HG02642 (cell line): ENCODE data around the gene MCUR1.
"Not testable (repeated sequence)": the region's sequence is repeated elsewhere in the genome, so short reads cannot be mapped to it uniquely, and the experiment has no call there.

ENCODE experiments used
- ATAC-seq: cut with Tn5 transposase; IDR thresholded peaks from one replicate; pipeline ENCODE4 v1.9.1; 2021; ENCODE audit warnings: mild to moderate bottlenecking; ENCODE audit not compliant: unreplicated experiment, poor library complexity

Gene MCUR1, protein sequence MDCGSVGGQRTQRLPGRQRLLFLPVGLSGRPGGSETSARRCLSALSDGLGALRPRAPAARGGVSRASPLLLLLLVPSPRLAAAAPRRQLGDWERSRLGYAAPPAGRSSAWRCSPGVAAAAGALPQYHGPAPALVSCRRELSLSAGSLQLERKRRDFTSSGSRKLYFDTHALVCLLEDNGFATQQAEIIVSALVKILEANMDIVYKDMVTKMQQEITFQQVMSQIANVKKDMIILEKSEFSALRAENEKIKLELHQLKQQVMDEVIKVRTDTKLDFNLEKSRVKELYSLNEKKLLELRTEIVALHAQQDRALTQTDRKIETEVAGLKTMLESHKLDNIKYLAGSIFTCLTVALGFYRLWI

DNA sequence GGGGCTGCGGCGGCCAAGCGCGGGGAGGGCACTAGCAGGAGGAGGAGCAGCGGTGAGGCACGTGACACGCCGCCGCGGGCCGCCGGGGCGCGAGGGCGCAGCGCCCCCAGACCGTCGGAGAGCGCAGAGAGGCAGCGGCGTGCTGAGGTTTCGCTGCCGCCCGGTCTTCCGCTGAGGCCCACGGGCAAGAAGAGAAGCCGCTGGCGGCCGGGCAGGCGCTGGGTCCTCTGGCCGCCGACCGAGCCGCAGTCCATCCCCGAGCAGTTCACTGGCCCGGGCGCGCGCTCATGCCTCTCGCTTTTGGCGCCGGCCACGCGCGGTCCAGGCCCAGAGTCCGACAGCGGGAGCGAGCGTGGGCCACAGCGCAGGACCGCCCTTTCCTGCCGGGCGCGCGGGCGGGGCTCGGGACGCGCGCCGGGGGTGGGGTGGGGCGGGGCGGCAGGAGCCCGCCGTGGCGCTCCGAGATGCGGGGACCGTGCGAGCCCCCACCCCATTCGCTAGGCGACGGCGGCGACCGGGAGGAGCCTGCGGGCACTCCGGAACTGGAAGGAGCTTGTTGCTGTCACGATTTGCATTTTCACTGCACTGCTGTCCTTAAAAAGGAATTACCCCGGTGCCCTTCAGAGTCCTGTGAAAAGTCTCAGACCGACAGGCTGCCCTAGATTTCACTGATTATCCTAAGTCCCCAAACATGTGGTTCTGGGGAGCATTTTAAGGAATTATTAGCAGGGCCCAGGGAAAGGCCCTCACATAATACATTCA, at the start of gene MCUR1:
Gene MCUR1 (minus strand): TSS at position 382 of the 762 bp plus-strand sequence. CDS start 128 bp downstream, at position 254.
- ATAC-seq, result peak; percentile 86

- ATAC-seq, result no peak
These were observed 49.4 kb upstream of the MCUR1 start for GRCh38 chr6:13863699-13864155.

DNA sequence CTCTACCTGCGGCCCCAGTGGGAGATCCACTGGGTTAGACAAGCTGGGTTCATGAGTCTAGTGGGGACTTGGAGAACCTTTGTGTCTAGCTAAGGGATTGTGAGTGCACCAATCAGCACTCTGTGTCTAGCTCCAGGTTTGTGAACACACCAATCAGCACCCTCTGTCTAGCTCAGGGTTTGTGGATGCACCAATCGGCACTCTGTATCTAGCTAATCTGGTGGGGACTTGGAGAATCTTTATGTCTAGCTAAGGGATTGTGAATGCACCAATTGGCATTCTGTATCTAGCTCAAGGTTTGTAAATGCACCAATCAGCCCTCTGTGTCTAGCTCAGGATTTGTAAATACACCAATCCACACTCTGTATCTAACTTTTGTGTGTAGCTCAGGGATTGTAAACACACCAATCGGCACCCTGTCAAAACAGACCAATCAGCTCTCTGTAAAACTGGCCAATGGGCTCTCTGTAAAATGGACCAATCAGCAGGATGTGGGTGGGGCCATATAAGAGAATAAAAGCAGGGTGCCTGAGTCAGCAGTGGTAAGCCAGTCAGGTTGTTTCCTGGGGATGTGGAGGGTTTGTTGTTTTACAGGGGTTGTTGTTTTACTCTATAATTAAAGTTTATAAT, 46.3 kb upstream of the MCUR1 start:
- ATAC-seq, result not testable (repeated sequence)

DNA sequence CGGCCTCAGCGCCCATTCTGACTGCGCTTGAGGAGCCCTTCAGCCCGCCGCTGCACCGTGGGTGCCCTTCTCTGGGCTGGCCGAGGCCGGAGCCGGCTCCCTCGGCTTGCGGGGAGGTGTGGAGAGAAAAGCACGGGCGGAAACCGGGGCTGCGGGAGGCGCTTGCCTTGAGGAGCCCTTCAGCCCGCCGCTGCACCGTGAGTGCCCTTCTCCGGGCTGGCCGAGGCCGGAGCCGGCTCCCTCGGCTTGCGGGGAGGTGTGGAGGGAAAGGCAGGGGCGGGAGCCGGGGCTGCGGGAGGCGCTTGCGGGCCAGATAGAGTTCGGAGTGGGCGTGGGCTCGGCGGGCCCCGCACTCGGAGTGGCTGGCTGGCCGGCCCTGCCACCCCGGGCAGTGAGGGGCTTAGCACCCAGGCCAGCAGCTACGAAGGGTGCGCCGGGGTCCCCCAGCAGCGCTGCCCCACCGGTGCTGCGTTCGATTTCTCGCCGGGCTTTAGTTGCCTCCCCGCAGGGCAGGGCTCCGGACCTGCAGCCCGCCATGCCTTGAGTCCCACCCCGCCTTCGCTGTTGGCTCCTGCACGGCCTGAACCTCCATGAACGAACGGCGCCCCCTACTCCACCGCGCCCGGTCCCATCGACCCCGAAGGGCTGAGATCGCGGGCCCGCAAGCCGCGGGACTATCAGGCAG, 45.7 kb upstream of the MCUR1 start:
- ATAC-seq, result no peak

DNA sequence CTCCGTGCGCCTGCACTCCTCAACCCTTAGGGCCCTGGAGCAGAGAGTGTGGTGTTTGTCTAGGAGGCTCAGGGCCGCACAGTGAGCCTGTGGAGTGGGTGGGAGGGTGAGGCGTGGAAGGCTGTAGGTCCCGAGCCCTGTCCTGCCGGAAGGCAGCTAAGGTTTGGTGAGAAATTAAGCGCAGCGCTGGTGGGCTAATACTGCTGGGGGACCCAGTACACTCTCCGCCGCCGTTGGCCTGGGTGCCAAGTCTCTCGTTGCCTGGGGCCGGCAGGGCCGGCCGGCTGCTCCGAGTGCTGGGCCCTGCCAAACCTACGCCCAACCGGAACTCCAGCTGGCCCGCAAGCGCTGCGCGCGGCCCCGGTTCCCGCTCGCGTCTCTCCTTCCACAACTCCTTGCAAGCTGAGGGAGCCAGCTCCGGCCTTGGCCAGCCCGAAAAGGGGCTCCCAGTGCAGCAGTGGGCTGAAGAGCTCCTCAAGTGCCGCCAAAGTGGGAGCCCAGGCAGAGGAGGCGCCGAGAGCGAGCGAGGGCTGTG, 40.4 kb upstream of the MCUR1 start:
- no peak for ATAC-seq

DNA sequence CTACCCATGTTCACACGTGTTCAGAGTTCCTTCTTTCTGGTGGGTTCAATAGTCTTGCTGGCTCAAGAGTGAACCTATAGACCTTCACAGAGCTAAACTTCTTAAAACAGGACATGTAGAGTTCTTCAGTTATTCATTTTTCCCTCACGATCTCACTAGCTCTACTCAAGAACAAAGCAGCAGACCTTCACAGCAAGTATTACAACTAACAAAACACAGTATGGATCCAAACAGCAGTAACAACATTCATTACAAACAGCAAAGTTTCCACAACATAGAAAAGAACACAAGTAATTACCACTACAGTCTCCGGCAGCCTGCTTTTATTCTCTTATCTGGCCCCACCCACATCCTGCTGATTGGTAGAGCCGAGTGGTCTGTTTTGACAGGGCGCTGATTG, 39.5 kb upstream of the MCUR1 start:
- ATAC-seq, result no peak

DNA sequence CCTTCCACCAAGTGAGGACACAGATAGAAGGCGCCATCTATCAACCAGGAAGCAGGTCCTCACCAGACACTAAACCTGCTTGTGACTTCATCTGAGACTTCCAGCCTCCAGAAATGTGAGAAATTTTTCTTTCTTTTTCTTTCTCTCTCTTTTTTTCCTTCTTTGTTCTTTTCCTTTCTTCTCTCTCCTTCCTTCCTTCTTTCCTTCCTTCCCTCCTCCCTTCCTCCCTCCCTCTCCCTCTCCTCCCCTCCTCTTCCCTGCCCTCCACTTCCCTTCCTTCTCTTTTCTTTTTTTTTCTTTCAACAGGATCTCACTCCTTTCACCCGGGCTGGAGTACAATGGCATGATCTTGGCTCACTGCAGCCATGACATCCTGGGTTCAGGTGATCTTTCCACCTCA, 37.4 kb upstream of the MCUR1 start:
- ATAC-seq, result no peak

DNA sequence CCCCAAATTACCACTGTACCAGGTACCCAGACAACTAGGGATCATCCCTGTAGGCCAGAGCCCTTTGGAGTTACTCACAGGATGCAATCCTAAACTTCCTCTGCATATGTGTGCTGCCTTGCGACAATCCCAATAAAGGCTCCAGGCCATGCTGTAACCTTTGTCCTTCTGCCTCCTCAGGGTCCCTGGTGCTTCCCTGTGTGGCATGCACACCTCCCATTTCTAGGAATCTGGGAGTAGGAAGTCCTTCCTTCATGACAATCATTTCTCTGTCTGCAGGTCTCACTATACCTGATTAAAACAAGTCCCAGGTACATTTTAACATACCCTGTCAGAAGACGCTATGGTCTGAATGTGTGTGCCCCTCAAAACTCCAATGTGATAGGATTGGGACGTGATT, 37.0 kb upstream of the MCUR1 start:
- ATAC-seq, result no peak

GRCh38 chr6:13850690-13851089, 36.3 kb upstream of the MCUR1 start:
- not testable (repeated sequence) for ATAC-seq

DNA sequence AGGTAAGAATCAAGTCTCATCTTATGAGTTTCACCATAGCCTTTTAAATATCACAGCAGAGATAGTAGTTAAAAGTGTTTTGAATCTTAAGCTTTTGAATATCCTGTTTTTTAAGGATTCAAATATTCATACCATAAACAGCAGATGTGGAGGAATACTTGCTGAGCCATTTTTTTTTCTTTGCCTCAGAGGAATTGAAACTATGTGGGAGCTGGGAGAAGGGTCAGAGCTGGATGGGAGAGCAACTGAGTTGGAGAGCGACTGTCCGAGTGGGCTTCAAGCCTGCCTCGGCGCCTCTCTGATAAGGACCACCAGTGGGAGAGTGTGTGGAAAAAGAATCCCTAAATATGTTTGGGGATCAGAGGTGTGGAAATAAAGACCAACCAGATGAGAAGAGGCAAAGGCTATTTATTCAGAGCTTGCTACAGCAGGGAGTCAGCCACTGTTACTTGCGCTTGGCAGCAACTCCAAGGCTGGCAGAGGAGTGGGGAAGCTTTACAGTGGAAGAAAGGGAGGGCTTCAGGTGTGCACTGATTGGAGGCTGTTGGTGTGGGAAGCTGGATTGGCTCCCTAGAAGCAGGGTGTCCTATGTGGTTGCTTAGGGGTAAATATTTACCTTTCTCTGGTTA, 34.3 kb upstream of the MCUR1 start:
- no peak for ATAC-seq

DNA sequence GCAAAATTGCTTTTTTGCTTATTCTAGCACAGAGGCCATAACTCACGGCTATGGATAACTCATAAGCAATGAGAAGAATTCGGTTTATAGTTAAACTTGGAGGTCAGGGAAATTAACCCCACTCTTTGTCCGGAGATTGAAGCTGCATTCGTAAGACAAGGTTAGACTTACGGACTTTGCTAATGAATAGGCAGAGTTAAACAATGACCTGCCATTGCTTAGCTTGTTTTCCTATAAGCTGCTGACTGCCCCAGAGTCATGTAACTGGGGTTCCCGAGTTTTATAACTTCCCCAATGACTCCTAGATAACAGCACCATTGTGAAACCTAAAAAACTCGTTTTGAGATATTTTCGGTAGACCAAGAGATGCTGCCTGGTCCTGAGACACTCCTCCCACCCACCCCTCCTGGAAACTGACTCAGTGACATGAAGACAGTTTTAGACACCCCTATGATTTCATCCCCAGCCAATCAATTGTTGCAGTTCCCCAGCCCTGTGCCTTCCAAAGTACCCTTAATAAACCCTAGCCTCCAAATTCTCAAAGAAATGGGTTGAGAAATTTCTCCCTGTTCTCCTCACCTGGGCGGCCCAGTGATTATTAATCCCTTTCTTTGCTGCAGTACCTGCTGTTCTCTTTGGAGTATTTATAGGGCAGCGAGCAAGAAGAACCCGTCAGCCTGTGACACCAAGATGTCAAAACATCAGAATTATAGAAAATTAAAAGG, 33.1 kb upstream of the MCUR1 start:
- no peak for ATAC-seq

DNA sequence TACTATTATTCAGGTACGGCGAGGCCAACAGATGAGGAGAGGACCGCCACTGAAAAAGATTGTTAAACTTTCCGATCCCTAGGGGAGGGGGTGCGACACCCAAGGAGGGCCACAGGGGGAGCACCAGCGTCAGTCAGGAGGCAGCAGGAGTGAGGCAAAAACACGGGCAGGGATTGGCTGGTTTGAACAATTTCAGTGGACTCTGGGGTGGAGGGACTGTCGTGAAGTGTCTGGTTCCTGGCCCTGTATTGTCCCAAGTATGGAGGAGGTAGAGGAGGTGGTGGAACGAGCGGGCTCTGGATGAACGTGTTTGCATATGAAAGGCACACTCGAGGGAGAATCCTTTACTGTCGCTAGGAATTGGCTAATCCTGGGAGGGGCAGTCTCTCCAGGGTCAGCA, 32.5 kb upstream of the MCUR1 start:
- ATAC-seq, result no peak

DNA sequence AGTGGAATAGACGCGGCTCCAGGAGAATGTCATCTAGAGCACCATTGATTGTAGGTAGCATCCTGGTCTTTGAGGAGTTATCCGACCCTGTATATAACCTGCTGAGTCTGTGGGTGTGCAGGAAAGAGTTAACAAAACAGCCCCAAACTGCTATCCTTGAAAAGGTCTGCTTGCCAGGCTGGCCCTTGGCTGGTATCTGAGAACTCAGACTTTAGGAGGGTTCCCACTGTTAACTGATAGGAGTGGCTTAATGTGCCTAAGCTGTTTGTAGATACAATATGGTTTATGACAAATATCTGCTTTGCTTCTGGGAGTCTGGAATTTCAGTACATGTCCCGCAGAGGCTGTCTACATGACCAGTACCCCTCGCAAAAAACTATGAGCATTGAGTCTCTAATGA, 27.6 kb upstream of the MCUR1 start:
- ATAC-seq, result no peak

- ATAC-seq, result no peak
These were observed 24.3 kb upstream of the MCUR1 start for GRCh38 chr6:13838616-13839015.

DNA sequence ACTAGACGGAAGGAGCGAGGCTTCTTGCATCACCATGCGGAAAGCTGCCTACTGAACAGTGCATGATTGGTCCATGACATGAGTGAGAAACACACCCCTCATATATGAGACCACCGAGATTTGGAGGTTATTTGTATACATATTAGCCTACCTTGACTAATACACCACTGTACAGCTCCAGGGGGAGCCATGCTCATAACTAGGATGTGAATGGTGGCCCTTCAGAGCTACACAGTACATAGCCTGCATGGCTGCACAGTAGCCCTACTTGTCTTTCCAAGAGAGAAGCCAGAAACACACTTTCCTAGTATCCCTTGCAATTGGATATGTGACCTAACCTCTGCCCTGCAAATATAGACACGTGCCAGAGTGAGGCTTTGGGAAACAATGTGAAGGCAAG, 21.8 kb upstream of the MCUR1 start:
- ATAC-seq, result no peak

DNA sequence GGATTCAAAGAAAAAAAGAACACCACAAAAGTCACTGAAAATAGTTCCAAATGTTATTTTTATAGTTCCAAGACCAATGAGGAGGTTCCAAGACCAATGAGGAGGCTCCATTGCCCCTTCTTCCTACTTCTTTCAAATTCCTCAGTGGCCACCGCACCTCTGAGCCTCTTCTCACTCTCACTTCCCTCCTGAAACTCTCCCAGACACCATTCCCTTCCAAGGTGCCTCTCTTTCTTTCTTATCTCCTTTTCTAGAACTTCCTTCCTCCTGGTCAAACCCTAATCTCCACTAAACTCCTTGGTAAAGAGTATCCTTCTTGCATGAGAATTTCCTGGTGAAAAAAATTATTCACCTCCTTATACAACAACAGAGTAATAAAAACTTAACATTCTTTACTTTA, 20.4 kb upstream of the MCUR1 start:
- ATAC-seq, result no peak

DNA sequence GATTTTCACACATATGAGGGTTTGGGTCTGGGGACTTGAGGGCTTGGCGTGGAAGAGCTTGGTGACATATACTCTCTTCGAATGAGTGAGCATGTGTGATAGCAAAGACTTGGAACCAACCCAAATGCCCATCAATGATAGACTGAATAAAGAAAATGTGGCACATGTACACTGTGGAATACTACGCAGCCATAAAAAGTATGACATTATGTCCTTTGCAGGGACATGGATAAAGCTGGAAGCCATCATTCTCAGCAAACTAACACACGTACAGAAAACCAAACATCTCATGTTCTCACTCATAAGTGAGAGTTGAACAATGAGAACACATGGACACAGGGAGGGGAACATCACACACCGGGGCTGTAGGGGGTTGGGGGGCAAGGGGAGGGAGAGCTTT, 19.7 kb upstream of the MCUR1 start:
- ATAC-seq, result not testable (repeated sequence)

DNA sequence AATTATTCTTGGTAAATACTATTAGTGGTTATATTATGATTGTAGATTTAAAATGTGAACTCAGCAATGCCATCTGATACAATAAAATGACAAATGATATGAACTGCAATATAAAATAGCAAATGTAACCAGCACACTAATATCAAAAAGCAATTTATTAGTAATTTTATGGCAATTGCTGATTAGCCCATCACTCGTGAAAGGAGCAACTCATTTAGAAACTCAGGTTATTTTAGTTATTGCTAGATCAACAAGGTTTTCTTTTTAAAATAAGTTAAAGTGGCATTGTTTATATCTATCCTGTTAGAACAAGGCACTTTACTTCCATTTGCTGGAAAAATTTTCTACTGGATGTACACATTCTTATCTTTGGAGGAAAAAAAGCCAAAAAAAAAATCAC, 18.4 kb upstream of the MCUR1 start:
- no peak for ATAC-seq

GRCh38 chr6:13831615-13832014, 17.3 kb upstream of the MCUR1 start:
- peak; percentile 57 for ATAC-seq
